GM12872 (cell line): ENCODE measurements around the gene EFHD2.

Experiments
- CTCF ChIP-seq: IDR thresholded peaks from 3 replicates; pipeline ENCODE4 v1.5.1; 2011; ENCODE audit warnings: low read depth, mild to moderate bottlenecking, low read length, moderate library complexity; ENCODE audit not compliant: insufficient read depth

The EFHD2 gene

GRCh38 chr1:15418806-15419515, 9.3 kb downstream of the EFHD2 start:
- no peak for TF ChIP-seq CTCF

GRCh38 chr1:15420853-15421465, 11.3 kb downstream of the EFHD2 start:
- TF ChIP-seq CTCF, result peak; percentile 17; the same call in 1 of the 3 replicates

GRCh38 chr1:15422871-15423270, 13.2 kb downstream of the EFHD2 start:
- no peak for TF ChIP-seq CTCF

GRCh38 chr1:15423355-15424077, 13.8 kb downstream of the EFHD2 start:
- TF ChIP-seq CTCF, result no peak

- TF ChIP-seq CTCF, result no peak
Measured at GRCh38 chr1:15424146-15424667, 14.5 kb downstream of the EFHD2 start.

- no peak for TF ChIP-seq CTCF
Measured at GRCh38 chr1:15424981-15425380, 15.3 kb downstream of the EFHD2 start.

- TF ChIP-seq CTCF, result no peak
Measured at GRCh38 chr1:15425521-15425920, 15.8 kb downstream of the EFHD2 start.
